Mesenteric fat pad (tissue), 1 donor: ENCODE results near the gene ACSM4. TPM values are rescaled to one million over a fixed set of nuclear protein-coding genes. Genes with fewer than 3 reads are reported as not detected.
"Not testable (repeated sequence)": the region's sequence is repeated elsewhere in the genome, so short reads cannot be mapped to it uniquely, and the experiment has no call there.

ENCODE experiments used
- DNase-seq: peaks from one replicate; pipeline ENCODE4 v3.0.0-alpha.2; 2020; ENCODE audit warnings: low spot score
- total RNA-seq: library from RNA; stranded (reverse); fragmentation: NEBNext Ultra II Directional; extraction: Animal tissue kit (Norgen Biotek cat#: 25700); gene quantifications from one replicate; pipeline ENCODE4 v1.2.1, GENCODE V29; 2021
- donor health status: DM: yes; HTN: yes; CAD: no.

ACSM4 gene
- total RNA-seq, 1 donor from 2014 or later = not detected

DNA sequence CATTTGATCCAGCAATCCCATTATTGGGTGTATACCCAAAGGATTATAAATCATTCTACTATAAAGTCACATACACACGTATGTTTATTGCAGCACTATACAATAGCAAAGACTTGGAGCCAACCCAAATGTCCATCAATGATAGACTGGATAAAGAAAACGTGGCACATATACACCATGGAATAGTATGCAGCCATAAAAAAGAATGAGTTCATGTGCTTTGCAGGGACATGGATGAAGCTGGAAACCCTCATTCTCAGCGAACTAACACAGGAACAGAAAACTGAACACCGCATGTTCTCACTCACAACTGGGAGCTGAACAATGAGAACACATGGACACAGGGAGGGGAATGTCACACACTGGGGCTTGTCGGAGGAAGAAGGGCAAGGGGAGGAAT is 33.9 kb downstream of the ACSM4 start:
- DNase-seq = not testable (repeated sequence)

DNA sequence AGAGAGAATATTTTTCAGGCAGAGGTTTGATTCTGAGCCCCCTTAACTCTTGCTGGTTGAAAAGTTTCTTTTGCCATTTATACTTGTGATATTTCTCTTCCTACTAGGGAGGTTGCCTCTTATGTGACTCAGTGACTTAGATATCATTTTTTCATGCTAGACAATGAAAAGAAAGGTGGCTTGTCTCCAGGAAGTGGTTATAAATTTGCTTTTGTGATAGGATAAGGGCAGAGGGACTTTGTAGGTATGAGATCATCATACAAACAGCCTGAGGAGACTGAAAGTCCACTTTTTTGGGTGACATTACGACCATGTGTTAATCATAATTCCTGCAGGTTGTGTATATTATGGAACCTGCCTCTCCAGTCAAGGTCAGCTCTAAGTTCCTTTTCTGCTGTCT is 35.8 kb downstream of the ACSM4 start:
- no peak for DNase-seq

DNA sequence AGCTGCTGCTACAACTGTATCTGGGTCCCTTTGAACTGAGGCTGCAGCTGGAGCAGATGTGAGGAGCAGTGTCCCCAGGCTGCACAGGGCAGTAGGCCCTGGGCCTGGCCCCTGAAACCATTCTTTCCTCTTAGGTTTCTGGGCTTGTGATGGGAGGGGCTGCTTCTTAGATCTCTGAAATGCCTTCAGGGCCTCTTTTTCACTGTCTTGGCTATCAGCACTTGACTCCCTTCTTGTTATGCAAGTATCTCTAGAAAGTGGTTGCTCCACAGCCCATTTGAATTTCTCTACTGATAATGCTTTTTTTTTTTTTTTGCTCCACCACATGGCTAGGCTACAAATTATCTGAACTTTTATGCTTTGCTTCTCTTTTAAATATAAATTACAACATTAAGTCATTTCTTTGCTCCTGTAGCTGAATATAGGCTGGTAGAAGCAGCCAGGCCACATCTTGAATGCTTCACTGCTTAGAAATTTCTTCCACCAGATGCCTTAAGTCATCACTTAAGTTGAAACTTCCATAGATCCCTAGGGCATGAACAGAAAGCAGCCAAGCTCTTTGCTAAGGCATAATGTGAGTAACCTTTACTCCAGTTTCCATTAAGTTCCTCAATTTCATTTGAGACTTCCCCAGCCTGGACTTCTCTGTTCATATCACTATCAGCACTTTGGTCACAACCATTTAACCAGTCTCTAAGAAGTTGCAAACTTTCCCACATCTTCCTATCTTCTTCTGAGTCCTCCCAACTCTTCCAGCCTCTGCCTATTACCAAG is 41.1 kb downstream of the ACSM4 start:
- DNase-seq = no peak

DNA sequence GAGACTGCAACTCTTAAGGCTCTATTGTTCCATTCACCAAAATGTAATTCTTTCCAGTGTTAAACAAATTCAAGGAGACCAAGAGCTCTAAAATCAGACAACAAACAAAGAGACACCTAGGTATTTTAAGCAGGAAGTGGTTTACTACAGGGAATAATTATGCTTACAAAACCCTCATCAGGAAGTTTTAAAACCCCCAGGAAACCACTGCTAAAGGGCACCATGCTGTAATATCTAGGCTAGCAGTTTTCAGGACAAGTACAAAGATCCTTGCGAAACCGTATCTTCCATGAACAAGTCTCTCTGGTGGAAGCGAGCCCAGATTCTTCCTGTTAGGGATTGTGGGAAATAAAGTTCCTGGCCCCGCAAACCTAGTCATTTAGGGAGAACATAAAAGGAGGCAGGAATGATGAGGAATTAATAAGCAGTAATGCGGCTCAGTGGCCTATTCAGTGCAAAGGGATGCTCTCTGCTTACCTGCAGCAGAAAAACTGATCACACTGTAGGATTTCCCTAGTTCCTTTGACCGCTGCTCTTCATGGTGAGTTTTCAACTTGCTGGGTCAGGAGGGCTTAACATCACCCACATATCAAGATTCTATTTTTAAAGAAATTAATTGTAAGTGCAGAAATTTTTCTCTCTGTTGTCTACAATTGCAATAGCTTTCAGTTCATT is 42.8 kb downstream of the ACSM4 start:
- DNase-seq = no peak

DNA sequence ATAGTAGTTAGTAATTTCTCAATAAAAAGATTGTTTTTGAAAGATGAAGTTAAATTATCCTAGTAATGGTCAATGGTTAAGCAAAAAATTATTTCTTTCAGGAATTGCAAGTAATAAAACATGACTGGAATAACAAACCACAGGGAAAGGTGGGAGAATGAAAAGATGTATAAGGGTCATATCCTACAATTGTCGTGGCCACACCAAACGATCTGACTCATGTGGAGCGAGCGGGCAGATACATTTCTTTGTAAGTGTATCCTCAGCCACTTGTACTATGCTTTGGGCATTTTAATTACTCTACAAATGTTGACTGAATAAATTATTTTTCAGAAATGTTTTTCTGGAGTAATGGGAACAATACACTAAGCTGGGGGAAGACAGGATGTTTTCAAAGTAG is 45.5 kb downstream of the ACSM4 start:
- no peak for DNase-seq

DNA sequence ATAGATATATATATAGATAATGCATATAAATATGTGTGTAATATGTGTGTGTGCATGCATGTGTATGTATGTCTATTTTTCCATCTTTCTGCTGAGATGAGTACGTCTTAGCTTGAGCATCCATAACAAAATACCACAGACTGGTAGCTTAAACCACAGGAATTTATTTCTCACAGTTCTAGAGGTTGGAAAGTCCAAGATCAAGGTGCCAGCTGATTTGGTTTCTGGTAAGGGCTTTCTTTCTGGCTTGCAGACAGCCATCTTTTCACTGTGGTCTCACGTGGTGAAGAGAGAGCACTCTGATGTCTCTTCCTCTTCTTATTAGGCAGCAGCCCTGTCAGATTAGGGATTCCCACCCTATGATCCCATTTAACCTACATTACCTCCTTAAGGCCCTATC is 47.3 kb downstream of the ACSM4 start:
- no peak for DNase-seq

DNA sequence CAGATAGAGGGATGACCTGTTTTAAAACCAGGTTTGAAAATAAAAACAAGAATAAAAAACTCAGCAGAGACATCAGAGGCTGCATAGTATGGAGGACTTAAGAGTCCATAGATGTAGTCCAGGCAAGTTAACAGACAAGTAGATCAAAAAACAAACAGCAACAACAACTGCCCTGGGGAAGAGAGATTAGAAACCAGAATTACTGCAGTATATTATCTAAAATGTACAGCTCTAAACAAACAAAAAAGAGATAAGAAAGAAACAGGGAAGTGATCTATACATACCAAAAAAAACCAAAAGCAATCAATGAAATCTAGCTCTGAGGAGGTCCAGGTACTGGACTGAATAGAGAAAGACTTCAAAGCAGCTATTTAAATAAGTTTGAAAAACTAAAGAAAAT is 48.8 kb downstream of the ACSM4 start:
- DNase-seq = no peak

DNA sequence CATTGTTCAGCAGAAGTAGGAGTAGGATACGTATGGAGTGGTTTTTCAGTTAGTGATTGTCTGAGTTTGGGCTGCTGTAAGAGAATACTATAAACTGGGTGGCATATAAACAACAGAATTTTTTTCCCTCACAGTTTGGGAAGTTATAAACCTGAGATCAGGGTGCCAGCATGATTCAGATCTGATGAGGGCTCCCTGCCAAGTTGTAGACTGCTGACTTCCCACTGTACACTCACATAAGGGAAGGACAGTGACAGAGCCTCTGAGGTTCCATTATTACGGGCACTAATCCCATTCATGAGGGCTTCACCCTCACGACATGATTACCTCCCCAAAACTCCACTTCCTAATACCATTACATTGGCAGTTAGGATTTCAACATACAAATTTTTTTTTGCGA is 50.7 kb downstream of the ACSM4 start:
- DNase-seq = no peak

DNA sequence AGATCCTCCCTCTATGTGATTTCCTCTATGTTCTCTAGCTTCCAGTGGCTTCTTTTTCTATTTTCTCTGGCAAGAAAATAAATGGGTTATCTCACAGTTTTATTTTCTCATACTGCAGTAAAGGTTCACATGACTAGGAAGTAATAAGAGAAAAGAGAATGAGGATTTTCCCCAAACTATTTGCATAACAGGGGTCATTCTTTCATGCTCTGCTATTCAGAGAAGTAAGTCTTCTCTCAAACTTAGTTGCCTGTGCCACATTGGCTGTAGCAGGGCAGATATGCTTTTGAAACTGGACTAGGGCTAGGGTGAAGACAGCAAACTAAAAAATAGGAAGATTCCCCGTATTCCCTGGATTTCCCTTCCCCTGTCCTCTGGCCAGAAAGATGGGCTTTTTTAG is 57.4 kb downstream of the ACSM4 start:
- DNase-seq = no peak

DNA sequence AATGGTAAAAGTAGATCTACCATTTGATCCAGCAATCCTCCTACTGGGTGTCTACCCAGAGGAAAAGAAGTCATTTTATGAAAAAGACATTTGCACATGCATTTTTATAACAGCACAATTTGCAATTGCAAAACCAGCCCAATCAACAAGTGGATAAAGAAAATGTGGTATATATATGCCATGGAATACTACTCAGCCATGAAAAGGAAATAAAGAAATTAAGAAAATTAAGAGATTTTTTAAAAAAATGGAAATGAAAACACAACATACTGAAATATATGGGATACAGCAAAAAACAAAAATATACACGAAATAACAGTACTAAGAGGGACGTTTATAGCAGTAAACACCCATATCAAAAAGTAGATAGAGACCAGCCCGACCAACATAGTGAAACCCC is 58.9 kb downstream of the ACSM4 start:
- DNase-seq = no peak

DNA sequence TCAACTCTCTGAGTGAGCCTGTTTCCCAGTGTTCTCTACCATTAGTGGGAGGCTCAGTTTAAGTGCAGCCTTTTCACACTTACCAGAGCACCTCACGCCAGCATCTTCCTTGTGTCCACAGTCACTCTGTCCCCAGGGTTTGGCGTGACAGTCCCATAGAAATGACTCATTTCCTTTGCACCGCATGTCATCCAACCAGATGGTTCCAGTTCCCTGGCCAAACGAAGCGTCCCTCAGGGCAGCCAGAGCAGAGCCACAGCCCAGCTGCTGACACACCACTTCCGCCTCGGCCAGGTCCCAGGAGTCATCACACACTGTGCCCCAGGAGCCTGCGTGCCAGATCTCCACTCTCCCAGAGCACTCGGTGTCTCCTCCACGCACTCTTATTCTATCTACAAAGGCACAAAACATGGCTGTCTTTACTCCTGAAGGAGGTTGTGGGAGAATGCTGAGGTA is 65.4 kb downstream of the ACSM4 start:
- DNase-seq = no peak

DNA sequence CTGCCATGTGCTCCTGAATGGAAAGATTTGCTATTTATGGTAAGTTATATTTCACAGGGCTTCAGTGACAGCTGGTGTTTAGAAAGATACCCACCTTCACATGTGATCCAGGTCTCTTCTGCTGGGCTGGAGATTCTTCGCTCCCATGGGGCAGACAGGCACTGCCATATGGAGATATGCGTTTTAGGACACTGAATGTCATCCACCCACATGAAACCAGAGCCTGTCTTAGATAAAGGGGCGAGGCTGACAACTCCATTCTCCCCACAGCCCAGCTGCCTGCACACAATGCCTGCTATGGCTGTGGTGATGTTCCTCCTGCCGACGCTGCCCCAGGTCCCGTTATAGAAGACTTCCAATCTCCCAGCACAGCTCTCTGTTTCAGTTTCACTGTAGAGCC is 69.4 kb downstream of the ACSM4 start:
- DNase-seq = no peak

DNA sequence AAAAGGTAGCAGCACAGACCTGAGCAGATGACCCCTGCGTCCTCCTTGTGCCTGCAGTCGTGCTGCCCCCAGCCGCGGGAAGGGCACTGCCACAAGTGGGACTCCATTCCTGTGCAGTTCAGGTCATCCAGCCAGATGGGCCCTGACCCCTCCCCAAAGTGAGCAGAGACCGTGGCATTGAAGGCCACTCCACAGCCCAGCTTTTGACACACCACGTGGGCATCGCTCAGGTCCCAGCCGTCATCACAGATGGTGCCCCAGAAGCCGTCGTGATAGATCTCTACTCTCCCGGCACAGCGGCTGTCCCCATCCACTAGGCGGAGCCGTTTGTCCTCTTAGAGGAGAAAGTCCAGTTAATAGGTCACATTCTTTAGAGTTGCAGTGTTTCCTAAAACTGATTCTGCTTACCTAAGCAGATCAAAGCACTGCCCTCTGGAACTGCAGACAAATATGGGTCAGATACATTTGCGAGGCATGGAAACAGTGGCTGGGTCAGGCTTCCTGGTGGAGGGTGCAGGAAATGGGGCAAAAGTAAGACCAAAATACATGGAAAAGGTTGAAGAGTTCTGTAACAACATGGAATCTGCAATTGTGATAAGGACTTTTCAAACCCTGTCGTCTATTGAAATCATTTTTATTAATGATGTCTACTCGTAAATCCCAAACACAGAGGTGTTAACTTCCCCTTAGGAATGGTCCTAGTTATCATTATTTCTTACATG is 70.7 kb downstream of the ACSM4 start:
- no peak for DNase-seq

DNA sequence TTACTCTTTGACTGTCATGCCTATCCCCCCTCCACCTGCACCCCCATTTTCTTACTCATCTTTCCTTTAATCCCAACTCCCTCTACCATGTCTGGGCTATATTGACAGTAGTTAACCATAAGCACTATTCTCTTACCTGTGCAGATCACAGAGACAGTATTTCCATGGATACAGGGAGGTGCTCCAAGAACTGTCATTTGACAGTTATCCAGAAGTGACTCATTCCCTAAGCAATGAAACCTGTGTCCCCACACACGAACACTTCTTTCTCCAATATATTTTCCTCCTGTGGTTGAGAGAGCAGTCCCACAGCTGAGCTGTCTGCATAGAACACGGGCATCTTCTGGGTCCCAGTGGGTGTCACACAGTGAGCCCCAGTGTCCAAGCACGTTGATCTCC is 71.3 kb downstream of the ACSM4 start:
- DNase-seq = no peak

DNA sequence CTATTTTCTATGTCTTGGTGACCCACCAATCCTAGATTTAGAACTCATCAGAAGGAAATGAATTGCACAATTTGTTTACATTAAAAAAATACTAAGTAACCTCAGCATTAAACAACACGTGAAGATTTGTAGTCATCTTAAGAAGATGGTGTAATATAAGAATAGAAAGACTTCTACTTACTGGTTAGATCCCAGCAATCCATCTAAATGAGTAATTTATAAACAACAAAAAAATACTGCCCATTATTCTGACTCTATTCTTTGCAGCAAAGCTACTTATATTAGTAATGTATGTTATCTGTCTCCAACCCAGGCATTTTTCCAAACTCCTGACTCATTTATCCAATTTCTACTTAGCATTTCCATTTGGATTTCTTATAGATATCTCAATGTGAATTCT is 72.3 kb downstream of the ACSM4 start:
- DNase-seq = no peak

Other genes starting within 250 kb of the ACSM4 start
- 593 TPM for gene C1S, start 243.4 kb upstream of the ACSM4 start, total RNA-seq
- 789 TPM for gene C1R, start 211.6 kb upstream of the ACSM4 start, total RNA-seq
- 68.8 TPM for gene C1RL, start 194.9 kb upstream of the ACSM4 start, total RNA-seq
- 1.1 TPM for gene RBP5, start 175.2 kb upstream of the ACSM4 start, total RNA-seq
- gene CLSTN3, start 173.7 kb upstream of the ACSM4 start, total RNA-seq = 15.4 TPM
- gene PEX5, start 114.4 kb upstream of the ACSM4 start, total RNA-seq = 56.5 TPM
- gene CD163L1, start 140.1 kb downstream of the ACSM4 start, total RNA-seq = 16.7 TPM
- gene CD163, start 199.7 kb downstream of the ACSM4 start, total RNA-seq = 943 TPM